COLO829 (cell line): ENCODE results near the gene RFX4.
A peak's percentile ranks its signal among the peaks of the same experiment; 100 is the strongest.
"Not testable (repeated sequence)": the region's sequence is repeated elsewhere in the genome, so short reads cannot be mapped to it uniquely, and the experiment has no call there.

Experiments
- DNase-seq: peaks from one replicate; pipeline ENCODE4 v3.0.0; 2012; ENCODE audit warnings: low spot score

The RFX4 gene

GRCh38 chr12:106594447-106594846, 11.6 kb downstream of the RFX4 start:
- DNase-seq: no peak

GRCh38 chr12:106595268-106595667, 12.5 kb downstream of the RFX4 start:
- DNase-seq: no peak

DNA sequence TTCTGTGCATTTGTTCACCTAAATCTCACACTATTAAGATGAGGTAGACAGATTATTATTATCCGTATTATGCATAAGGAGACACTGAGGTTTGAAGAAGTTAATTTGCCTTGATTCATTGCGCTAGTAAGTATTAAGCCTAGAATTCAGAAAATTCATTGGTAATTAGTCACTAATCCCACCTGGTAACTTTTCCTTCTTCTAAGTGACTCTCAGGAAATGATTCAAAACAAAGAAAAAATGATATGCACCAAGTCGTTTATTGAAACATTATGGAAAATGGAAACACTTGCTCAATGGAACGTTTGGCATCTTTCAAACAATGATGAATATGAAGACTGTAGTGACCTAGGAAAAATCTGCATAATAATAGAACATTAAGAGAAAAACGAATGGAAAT, 15.2 kb downstream of the RFX4 start:
- DNase-seq: no peak

- no peak for DNase-seq
Measured at GRCh38 chr12:106599302-106599701, 16.5 kb downstream of the RFX4 start.

- DNase-seq: no peak
Measured at GRCh38 chr12:106600503-106600902, 17.7 kb downstream of the RFX4 start.

GRCh38 chr12:106601031-106601430, 18.2 kb downstream of the RFX4 start:
- no peak for DNase-seq

GRCh38 chr12:106601496-106601895, 18.7 kb downstream of the RFX4 start:
- DNase-seq: no peak

DNA sequence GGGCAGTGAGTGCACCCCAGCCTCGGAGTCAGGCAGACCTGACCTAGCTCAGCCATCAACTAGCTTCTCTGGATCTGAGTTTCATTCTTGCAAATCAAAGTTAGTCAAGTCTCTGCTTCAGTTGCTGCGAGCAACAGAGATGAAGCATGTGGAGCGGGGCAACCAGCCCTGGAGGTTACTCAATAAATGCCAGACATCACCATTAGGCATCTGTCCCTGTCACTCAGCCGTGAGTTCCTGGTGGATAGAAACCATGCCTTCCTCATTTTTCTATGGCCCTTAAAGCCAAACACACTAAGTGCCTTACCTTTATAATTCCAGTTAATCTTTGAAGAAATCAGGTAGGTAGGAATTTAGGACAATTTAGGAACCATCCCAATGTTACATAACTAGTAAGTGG, 19.3 kb downstream of the RFX4 start:
- no peak for DNase-seq

GRCh38 chr12:106605254-106605653, 22.4 kb downstream of the RFX4 start:
- DNase-seq: no peak

- DNase-seq: not testable (repeated sequence)
Measured at GRCh38 chr12:106620588-106620987, 37.8 kb downstream of the RFX4 start.

GRCh38 chr12:106625976-106626375, 43.2 kb downstream of the RFX4 start:
- DNase-seq: no peak

- no peak for DNase-seq
Measured at GRCh38 chr12:106629797-106630659, 47.2 kb downstream of the RFX4 start.

- no peak for DNase-seq
Measured at GRCh38 chr12:106631150-106631549, 48.3 kb downstream of the RFX4 start.

DNA sequence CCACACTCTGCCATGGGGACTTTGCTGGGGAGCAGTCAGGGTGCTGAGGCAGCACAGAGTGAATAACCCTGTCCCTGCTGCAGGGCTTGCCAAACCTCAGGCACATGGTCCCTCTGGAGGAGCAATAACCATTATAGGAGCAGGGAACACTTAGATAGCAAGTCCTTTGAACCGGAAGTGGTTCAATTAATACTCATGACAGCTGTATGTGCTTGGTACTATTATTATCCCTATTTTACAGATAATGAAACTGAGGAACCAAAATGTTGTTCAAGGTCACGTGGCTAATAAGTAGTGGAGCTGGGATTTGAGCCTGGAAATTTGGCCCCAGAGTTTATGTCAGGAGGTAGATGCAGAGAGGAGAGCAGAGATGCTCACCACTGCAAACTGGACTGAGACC, 49.0 kb downstream of the RFX4 start:
- no peak for DNase-seq

- DNase-seq: no peak
Measured at GRCh38 chr12:106632797-106633450, 50.1 kb downstream of the RFX4 start.

DNA sequence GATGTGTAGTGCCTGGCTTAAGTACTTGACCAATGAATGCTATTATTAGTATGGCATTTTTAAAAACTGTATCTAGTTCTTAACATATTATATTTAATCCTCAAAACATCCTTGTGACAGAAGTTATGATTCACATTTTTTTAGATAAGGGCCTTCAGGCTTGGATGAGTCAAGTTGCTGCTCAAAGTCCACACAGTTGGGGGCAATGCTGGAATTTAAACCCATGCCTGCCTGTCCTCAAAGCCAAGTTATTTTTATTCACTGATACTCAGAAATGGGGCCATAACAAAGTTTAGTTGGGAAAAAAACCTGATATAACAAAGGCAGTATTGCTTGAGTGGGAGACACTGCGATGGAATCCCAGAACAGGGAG, 50.6 kb downstream of the RFX4 start:
- no peak for DNase-seq

DNA sequence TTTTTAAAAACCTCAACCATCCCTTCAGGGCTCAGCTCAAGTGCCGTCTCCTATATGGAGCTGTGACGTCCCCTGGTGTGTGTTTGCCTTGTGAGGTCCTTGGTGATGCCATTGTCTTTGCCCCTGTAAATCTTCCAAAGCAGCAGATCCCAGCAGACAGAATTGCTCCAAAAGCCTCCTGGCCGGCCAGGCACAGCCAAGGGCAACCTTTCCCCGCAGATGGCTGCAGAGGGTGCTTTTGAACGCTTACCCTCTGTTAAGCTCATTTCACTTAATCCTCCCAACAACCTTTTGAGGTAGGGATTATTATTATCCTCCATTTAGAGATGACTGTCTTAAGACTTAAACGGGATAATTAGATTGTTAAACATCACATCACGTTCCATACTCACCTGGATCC, 51.4 kb downstream of the RFX4 start:
- no peak for DNase-seq

DNA sequence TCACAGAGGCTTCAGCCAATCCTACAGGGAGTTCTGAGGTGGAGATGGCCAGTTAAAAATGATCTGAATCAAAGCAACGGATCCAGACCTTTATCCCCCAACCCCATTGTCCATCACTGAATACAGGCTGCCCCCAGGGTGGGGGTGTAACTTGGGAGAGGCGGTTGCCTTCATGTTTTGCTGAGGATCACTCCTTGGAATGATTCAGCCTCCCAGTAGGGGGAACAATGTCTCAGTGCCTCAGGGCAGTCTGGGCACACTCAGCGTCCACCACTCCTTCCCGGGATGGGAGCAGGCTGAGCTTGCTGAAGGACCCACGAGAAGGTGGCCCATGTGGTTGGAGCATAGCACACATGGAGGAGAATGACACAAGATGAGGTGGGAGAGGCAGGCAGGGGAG, 60.2 kb downstream of the RFX4 start:
- DNase-seq: no peak

- no peak for DNase-seq
Measured at GRCh38 chr12:106644335-106645073, 61.7 kb downstream of the RFX4 start.

GRCh38 chr12:106645074-106645421, 62.2 kb downstream of the RFX4 start:
- DNase-seq: peak; percentile 88

DNA sequence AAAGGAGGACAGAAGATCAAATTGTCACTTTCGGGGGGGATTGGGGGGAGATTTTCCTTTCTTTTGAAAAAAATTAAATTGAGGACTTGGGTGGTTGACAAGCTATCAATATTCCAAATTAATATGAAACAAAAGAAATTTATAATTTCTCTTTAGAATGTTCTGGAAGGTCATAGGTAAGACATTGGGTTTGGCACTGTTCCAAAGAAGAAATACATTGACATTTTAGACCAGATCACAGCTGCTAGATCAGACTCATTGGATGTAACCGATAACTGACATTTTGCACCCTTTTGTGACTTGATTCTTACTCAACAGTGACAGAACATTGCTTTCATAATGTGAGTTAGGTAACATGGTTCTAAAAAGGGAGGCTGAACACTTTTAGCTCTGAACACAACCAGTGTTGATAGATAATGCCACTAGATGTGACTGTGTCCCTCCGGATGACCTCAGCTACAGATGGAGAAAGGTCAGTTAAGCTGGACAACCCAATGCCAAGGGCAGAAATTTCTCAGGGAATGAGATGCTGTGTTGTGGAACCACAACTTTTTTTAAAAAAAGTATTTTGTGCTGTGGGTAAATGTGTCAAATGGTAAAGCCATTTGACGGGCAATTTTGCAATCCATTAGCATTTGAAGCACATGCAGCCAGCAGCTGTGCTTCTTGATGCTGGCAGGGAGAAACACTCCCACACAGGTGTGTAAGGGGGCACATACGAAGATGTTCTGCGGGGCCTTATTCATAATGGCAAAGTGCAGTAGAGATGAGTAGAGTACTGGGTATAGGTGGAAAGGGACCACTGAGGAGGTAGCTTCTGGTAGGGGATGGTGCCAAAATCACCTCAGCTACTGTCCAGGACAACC, 62.9 kb downstream of the RFX4 start:
- DNase-seq: no peak

DNA sequence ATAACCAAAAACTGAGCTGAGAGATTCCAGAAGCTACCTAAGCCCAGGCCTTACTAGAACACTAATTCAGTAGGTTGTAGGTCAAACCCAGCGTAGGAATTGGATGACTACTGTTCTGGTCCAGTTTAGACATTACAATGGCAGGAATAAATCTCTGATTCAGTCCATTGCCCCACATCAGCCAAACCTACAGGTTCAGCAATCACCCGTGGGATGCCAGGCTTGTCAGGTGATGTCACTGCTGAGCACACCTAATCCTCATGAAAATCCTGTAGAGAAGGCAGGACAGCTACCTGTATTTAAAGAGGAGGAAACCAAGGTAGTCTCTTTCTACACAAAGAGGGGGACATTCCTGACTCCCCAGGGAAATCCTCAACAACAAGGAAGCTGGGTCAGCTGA, 63.7 kb downstream of the RFX4 start:
- no peak for DNase-seq
